GM19035 (cell line): ENCODE data around the gene HMGXB3.

Experiments
- ATAC-seq: cut with Tn5 transposase; IDR thresholded peaks from one replicate; pipeline ENCODE4 v1.9.1; 2021; ENCODE audit not compliant: unreplicated experiment

The HMGXB3 gene

GRCh38 chr5:150052226-150052955, 51.9 kb downstream of the HMGXB3 start:
- no peak for ATAC-seq

DNA sequence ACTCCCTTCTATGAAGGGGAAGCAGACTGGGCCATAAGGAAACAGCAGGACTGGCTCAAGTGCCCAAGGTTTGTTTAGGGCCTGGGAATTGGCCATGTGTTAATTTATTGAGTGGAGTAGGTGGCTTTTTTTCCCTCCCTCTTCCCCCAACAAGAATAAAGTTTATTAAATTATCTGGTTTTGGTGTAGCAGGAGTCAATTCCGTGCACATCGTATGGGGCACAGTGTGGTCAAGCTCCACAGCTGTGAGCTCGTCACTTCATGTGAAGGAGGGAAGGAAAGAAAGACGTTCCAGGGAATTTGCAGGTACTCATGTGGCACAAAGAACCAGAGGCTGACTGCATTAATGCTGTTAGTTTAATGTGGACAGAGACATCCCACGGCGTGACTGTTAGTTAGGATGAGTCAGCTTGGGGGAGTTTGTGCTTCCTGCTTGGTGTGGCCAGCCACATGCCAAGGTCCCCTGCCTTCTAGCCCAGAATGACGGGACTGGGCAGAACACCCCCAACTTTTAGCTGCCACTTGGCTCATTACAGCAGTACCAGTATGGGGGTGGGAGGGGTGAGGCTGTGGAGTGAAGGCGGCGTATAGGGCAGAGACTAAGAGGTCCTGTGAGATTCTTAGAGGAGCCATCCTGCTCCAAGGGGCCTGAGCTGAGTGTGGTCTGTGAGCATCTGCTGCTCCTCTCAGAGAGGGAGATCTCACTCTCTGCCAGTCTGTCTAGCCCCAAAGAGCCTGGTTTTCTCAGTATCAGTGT, 52.6 kb downstream of the HMGXB3 start:
- ATAC-seq, result no peak

- ATAC-seq, result no peak
Measured at GRCh38 chr5:150053713-150054392, 53.3 kb downstream of the HMGXB3 start.

GRCh38 chr5:150054569-150054968, 54.0 kb downstream of the HMGXB3 start:
- ATAC-seq, result no peak

GRCh38 chr5:150055326-150056074, 55.0 kb downstream of the HMGXB3 start:
- ATAC-seq, result no peak

GRCh38 chr5:150056075-150056443, 55.5 kb downstream of the HMGXB3 start:
- no peak for ATAC-seq

DNA sequence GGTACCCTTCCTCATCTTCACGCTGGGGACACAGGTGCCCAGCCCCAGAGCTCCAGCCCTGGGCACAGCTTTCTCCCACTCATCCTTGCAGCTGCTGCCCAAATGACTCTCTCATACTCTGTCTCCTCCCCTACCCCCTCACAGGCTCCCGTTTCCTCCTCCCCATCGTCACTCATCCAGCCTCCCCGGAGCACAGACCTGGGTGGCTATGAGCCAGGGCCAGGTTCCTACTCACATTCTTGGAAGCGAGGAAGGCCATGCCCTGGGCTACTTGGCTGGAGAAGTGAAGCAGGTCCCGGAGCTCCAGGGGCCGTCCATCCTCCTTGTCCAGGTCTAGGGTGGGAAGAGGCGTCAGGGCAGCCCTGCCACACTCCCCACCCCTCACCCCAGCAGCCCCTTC, 56.5 kb downstream of the HMGXB3 start:
- no peak for ATAC-seq

DNA sequence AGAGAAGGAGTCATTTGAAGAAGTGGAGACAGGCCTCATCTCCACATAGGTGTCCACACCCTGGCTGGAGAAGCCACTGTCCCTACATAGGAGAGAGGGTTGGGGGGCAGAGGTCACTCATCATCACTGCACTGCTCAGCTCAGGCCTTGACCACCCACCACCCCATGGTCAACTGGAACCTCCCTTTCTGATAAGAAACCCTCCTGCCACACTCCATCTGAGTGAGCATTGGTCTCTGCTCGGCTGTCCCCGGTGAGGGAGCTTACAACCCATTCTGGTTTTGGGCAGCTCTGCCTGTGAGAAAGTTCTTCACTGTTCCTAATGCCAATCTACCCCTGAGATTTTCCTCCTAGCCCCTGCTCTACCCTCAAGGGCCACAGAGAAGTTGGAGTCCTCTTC, 57.0 kb downstream of the HMGXB3 start:
- no peak for ATAC-seq

DNA sequence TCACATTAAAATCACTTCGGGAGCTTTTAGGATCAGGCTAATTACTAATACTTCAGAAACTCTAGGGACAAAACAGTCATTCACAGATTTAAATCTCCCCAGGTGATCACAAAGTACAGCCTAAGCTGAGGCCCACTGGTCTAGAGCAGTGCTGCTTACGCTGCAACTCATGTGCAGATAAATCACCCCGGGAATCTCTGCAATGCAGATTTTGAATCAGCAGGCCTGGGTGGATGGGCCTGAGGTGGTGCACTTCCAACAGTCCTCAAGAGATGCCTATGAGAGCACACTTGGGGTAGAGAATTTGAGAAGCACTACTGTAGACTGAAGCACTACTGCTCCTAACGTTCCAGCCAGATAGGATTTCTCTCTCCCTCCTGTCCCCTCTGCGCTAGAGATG, 57.5 kb downstream of the HMGXB3 start:
- ATAC-seq, result no peak

DNA sequence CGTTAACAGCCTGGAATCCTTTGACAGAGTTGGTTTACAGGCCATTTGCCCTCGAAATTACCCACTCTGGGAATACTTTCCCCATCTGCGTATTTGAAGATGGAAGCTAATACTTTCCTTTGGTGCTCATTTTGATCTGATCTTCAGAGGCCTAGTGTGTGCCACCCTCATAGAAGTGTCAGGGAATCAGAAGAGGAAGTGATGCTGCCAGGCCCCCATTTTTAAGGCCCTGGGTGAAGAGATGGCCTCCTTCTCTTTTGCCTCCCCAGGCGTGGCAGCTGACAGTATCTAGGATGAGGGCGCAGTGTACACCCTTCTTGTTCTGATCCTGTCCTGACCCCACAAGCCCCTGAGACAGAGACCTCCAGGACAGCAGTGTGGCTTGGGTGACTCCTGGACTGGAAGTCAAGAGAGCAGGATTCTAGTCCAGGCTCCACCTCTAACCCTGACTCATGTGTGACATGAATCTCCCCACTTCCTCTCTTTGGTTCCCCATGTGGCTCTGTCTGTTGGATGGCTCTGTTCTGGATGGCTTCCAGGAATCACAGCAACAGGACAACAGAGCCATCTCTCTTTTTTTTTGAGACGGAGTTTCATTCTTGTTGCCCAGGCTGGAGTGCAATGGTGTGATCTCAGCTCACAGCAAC, 58.1 kb downstream of the HMGXB3 start:
- ATAC-seq, result no peak

- ATAC-seq, result no peak
Measured at GRCh38 chr5:150059623-150060022, 59.1 kb downstream of the HMGXB3 start.

GRCh38 chr5:150060471-150060870, 59.9 kb downstream of the HMGXB3 start:
- ATAC-seq, result no peak

GRCh38 chr5:150061538-150061995, 61.0 kb downstream of the HMGXB3 start:
- ATAC-seq, result no peak

GRCh38 chr5:150062216-150062922, 61.8 kb downstream of the HMGXB3 start:
- ATAC-seq, result no peak

DNA sequence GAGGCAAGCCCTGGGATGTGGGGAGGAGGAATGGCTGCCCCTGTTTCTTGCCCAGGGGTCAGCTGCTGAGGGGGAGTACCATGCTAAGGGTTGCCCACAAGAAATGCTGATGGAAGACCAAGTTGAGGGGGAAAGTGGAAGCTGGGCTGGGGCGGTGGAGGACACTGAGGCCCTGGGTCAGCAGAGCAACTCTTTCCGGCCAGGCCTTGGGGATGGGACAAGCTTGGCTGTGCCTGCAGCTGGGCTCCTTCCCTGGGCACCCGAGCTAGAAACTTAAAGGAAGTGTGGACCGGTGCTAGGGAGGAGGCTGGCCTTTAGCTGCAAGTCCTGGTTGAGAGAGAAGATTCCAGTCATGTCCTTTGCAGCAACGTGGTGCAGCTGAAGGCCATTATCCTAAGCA, 63.1 kb downstream of the HMGXB3 start:
- no peak for ATAC-seq

- no peak for ATAC-seq
Measured at GRCh38 chr5:150064681-150065220, 64.2 kb downstream of the HMGXB3 start.

DNA sequence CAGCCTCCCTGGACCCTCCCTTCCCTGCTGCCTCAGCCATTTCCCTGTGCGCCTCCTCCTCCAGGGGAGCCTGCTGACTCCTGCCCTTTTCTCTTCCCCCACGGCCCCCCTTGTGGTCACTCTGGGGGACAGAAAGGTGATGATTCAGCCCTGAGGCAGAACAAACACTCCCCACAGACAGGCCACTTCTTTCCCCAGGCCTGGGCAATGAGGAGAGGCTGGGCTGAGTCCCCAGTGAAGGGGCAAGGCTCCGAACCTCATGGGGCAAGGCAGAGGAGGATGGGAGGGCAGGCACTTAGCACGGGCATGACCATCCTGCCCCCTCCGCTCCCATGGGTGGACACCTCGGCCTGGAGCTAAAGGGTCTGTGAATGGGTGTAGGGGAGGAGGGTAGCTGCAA, 64.8 kb downstream of the HMGXB3 start:
- no peak for ATAC-seq

DNA sequence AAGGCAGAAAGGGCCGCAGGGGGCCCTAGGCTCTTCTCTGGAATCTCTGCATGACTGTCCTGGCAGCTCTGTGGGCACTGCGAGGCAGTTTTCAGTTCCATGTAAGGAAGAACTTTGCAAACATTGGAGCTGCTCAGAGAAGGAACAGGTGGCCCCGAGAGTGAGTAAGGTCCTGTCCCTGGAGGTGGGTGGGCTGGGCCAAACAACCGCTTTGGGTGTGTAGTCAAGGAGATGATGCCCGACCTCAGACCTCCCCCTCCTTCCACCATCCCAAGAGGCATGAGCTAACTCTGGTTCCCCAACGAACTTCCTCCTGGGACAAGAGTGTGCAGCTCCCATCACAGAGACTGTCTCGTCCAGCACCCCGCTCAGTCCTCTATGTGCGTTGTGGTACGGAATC, 65.3 kb downstream of the HMGXB3 start:
- no peak for ATAC-seq

DNA sequence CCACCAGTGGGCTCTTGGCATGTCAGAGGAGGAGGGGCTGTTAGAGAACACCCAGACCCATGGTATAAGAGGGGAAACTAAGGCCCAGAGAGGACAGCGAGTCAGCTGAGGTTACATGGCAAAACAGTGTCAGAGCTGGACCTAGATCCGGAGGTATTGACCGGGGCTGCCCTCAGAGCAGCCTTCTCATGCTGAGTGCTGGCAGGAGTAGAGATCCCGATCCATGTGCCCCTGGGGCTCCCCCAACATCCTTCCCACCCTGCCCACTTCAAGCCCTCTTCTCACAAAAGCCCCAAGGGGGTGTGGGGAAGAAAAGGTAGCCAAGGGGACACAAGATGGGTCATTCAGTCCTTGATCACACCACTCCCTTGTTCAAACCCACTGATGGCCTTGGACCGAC, 65.9 kb downstream of the HMGXB3 start:
- ATAC-seq, result no peak

DNA sequence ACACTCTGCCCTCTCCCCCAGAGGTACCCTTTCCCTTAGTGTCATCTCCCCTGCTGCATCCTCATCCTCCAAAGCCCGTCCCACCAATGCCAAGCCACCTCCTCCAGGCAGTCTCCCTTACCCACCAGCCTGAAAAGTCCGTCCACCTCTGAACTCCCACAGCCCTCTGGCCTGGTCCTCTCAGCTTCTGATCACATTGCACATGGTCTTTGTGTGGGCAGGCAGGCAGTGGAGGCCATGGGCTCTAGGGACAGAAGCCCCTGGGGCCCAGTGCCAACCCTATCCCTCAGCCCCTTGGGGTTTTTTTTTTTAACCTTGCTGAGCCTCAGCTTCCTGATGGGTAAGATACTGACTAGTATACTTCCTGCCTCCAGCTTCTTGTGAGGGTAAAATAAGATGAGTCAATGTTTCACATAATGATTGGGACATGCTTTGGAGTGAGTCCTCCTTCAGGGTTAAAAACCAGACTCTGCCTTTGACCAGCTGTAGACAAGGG, 66.4 kb downstream of the HMGXB3 start:
- ATAC-seq, result no peak
